Nephron (organoid): ENCODE results near the gene DYSF.

ENCODE experiments used
- H3K27ac Mint-ChIP-seq, 3 experiments: 2 replicates each; pipeline ENCODE4 v1.8.0; 2020; ENCODE audit warnings: mixed read lengths in 3 of 3, mild to moderate bottlenecking in 2 of 3, moderate library complexity in 1 of 3
- H3K27me3 Mint-ChIP-seq: 2 replicates; pipeline ENCODE4 v1.8.0; 2021; ENCODE audit warnings: low read depth, mild to moderate bottlenecking, moderate library complexity, mixed read lengths
- H3K36me3 Mint-ChIP-seq: 2 replicates; pipeline ENCODE4 v1.8.0; 2020; ENCODE audit warnings: low read depth, mixed read lengths
- H3K4me1 Mint-ChIP-seq: 2 replicates; pipeline ENCODE4 v1.8.0; 2020; ENCODE audit warnings: mixed read lengths
- H3K4me3 Mint-ChIP-seq, 3 experiments: 2 replicates each; pipeline ENCODE4 v1.8.0; 2020; ENCODE audit warnings: mild to moderate bottlenecking in 3 of 3, mixed read lengths in 3 of 3, moderate library complexity in 2 of 3
- H3K9me3 Mint-ChIP-seq: 2 replicates; pipeline ENCODE4 v1.8.0; 2020; ENCODE audit warnings: mixed read lengths
- TF ChIP-seq, protein P1 (sequence below), 3 experiments: fragments of 200-600 bp; sonication (generic); IDR thresholded peaks; one replicate each; pipeline ENCODE4 v1.5.0; 2021; ENCODE audit warnings: antibody characterized with exemption in 3 of 3; ENCODE audit not compliant: unreplicated experiment in 3 of 3

DYSF gene

DNA sequence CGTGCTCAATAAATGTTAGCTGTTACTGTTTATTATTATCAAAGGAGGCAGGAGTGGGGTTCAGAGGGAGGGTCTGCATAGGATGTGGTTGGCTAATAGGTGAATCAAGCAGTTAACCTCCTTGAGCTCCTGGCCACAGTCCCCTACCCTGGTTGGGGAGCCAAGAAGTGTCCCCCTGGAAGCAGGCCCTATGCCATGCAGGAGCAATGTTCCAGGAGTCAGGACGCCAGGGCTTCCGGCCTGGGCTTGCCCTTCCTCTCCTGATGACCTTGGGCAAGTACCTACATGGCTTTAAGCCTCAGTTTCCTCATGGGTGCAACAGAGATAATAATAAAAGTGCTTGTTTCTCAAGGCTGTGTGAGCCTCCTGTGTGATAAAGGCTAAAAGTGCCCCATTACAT is 84.9 kb downstream of the DYSF start:
- TF ChIP-seq, protein P1, sequence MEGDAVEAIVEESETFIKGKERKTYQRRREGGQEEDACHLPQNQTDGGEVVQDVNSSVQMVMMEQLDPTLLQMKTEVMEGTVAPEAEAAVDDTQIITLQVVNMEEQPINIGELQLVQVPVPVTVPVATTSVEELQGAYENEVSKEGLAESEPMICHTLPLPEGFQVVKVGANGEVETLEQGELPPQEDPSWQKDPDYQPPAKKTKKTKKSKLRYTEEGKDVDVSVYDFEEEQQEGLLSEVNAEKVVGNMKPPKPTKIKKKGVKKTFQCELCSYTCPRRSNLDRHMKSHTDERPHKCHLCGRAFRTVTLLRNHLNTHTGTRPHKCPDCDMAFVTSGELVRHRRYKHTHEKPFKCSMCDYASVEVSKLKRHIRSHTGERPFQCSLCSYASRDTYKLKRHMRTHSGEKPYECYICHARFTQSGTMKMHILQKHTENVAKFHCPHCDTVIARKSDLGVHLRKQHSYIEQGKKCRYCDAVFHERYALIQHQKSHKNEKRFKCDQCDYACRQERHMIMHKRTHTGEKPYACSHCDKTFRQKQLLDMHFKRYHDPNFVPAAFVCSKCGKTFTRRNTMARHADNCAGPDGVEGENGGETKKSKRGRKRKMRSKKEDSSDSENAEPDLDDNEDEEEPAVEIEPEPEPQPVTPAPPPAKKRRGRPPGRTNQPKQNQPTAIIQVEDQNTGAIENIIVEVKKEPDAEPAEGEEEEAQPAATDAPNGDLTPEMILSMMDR (IDR thresholded peaks at IDR 0.05; ENCODE audit: unreplicated experiment in 3 of 3): no peak
- Mint-ChIP-seq H3K4me1 (no peaks in the 10 kb centered on the region), H3K4me3 (no peak overlapping the region), H3K36me3 (no peaks in the 10 kb centered on the region), H3K27ac (no peak overlapping the region), H3K9me3 (peaks cover 2% of the 10 kb centered on the region), H3K27me3 (peaks cover 24% of the 10 kb centered on the region)

DNA sequence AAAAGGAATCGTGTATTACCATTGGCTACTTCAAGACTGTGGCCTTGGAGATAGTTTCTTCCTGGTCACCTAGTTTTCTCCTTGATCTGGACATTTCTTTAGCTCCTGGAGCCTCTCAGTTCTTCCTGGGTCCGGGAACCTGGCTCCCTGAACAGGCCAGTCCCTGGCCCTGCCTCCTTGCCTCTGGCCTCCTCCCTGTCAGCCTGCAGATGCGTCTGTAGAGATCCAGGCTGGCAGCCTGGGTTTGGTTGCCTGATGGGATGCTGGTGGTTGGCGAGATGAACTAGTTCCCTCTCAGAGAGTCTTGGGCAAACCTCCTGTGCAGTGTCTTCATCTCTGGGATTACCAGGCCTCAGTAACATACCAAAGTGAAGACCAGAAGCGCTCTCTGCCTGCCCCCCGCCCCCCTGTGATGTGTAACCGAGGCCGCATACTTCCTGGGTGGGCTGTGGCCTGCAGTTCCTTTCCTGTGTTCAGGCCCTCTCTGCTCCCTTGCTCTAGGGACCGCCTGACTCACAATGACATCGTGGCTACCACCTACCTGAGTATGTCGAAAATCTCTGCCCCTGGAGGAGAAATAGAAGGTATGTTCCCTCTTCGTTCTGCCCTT is 85.4 kb downstream of the DYSF start:
- Mint-ChIP-seq H3K9me3 (peaks cover 2% of the 10 kb centered on the region), H3K4me3 (no peak overlapping the region), H3K27me3 (peaks cover 22% of the 10 kb centered on the region), H3K36me3 (peaks cover under 1% of the 10 kb centered on the region), H3K4me1 (no peaks in the 10 kb centered on the region), H3K27ac (no peak overlapping the region)
- TF ChIP-seq, protein P1 (IDR thresholded peaks at IDR 0.05; ENCODE audit: unreplicated experiment in 3 of 3): no peak

DNA sequence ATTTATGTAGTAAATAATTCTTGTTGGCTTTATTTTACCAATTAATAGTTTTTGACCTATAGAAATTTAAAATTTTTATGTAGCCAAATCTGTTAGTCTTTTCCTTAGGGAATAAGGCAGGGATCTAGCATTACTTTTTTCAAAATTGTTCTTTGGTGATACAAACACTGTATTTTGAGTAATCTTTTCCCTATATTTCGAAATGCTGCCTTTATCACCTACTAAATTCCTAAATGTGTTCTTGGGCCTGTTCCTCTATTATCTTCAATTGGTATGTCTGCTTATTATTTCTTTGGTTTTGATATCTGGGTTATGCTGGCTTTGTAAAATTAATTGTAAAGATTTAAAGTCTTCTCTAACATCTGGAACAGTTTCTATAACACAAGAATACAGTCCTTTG is 87.5 kb downstream of the DYSF start:
- Mint-ChIP-seq H3K4me3 (no peak overlapping the region), H3K9me3 (peaks cover 9% of the 10 kb centered on the region), H3K27ac (no peak overlapping the region), H3K36me3 (peaks cover 5% of the 10 kb centered on the region), H3K27me3 (peaks cover 33% of the 10 kb centered on the region), H3K4me1 (no peaks in the 10 kb centered on the region)
- TF ChIP-seq, protein P1 (IDR thresholded peaks at IDR 0.05; ENCODE audit: unreplicated experiment in 3 of 3): no peak

DNA sequence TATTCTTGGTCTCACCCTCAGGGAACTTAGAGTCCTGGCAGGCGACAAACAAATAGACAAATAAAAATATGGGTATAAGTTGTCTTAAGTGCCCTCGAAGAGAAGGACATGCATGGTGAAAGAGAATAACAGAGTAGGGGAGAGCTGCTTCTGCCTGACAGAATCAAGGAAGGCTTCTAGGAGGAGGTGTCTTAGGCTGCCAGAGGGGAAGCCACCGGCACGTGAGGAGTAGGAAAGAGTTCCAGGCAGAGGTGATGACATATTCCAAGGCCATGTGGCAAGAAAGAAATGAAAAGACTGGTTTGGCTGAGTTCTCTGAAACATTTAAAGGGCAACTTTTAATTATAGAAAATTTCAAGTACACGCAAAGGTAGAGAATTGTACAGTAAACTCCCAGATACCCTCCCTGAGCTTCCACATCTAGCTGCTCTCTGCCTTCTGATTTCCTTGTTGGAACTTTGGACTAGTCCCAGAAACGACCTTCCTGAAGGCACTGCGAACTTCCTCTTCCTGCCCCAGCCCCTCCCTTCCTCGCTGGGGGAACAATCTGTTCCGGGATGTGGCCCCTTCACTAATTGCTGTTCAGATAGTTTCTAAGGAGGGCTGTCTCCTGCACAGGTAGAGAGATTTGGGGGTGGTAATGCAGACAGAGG is 91.7 kb downstream of the DYSF start:
- Mint-ChIP-seq H3K4me1 (no peaks in the 10 kb centered on the region), H3K4me3 (no peak overlapping the region), H3K9me3 (peaks cover 9% of the 10 kb centered on the region), H3K27me3 (peaks cover 56% of the 10 kb centered on the region), H3K27ac (no peak overlapping the region), H3K36me3 (peaks cover 5% of the 10 kb centered on the region)
- TF ChIP-seq, protein P1 (IDR thresholded peaks at IDR 0.05; ENCODE audit: unreplicated experiment in 3 of 3): no peak

DNA sequence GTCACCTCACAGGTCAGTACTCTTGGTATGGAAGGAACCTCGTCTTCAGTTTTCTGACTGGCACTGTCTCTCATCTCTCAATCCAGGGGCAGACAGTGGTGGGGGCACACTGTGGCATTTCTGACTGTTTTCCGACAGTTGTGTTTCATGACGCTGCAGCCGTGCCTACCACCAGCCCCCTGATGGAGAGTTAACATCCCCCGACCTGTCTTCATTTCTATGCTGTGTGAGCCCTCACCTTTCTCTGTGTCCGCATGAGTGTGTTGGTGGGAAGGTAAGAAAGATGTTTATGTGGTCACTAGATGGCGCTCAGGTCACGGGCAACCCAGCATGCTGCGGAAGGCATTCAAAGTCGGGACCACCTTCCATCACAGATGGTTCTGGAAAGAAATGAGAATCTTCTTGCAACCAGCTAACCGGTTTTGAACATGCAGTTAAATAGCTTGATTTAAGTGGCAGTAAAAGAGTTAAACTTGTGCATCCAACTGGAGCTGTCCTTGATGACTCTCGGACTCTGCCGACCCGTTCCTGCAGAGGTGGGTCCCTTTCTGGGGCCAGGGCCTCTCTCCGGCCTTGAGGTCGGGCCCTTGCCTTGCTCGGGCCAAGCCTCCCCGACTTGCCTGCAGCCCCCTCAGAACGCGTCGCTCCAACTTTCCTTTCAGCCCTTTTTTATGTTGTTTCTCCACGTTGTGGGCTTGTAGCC is 92.4 kb downstream of the DYSF start:
- Mint-ChIP-seq H3K27ac (no peak overlapping the region), H3K36me3 (peaks cover 5% of the 10 kb centered on the region), H3K27me3 (peaks cover 57% of the 10 kb centered on the region), H3K4me3 (no peak overlapping the region), H3K9me3 (peaks cover 9% of the 10 kb centered on the region), H3K4me1 (no peaks in the 10 kb centered on the region)
- TF ChIP-seq, protein P1 (IDR thresholded peaks at IDR 0.05; ENCODE audit: unreplicated experiment in 3 of 3): peak; percentile 73 to 81 (median 77)
